GM12865 (cell line): ENCODE results near the gene CCL20.

ENCODE experiments used
- DNase-seq: peaks from one replicate; pipeline ENCODE4 v3.0.0; 2010; ENCODE audit warnings: low read depth
- H3K4me3 ChIP-seq: 2 replicates; pipeline ENCODE4 v1.5.1; 2011; ENCODE audit warnings: mild to moderate bottlenecking, low read depth, low read length, control low read depth
- TF ChIP-seq, protein P1 (sequence below): IDR thresholded peaks from 2 replicates; pipeline ENCODE4 v1.5.1; 2011; ENCODE audit warnings: low read length, control low read depth, low read depth, inconsistent platforms; ENCODE audit not compliant: insufficient read depth; ENCODE audit errors: missing control alignments

The CCL20 gene

DNA sequence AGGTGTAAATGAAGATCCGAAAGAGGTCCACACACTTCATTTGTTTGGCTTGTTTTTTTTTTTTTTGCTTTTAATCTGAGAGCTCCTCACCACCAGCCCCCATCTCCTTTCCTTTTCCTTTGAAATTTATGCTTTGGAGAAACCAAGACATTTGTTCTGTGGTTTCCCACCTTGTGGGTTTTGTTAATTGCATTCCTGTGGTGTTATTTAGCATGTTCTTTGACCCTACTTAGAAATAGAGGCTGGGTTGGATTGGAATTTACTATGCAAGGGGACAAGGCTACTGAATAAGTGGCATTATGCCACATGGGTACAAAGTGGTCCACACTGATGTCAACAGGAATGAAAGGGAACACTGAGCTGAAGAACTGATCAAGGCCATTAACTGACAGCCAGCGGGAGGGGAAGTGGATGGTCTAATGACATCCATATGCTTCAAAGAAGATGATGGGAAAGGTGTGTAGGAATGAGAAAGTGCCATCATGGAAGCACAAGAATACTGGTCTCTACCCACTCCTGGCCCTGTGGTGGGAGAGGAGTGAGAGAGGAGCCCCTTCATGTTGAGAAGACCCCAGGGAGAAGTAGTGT is 8.9 kb downstream of the CCL20 start:
- DNase-seq = no peak
- TF ChIP-seq, protein P1, sequence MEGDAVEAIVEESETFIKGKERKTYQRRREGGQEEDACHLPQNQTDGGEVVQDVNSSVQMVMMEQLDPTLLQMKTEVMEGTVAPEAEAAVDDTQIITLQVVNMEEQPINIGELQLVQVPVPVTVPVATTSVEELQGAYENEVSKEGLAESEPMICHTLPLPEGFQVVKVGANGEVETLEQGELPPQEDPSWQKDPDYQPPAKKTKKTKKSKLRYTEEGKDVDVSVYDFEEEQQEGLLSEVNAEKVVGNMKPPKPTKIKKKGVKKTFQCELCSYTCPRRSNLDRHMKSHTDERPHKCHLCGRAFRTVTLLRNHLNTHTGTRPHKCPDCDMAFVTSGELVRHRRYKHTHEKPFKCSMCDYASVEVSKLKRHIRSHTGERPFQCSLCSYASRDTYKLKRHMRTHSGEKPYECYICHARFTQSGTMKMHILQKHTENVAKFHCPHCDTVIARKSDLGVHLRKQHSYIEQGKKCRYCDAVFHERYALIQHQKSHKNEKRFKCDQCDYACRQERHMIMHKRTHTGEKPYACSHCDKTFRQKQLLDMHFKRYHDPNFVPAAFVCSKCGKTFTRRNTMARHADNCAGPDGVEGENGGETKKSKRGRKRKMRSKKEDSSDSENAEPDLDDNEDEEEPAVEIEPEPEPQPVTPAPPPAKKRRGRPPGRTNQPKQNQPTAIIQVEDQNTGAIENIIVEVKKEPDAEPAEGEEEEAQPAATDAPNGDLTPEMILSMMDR = no peak
- no peak overlapping the region for H3K4me3 ChIP-seq

DNA sequence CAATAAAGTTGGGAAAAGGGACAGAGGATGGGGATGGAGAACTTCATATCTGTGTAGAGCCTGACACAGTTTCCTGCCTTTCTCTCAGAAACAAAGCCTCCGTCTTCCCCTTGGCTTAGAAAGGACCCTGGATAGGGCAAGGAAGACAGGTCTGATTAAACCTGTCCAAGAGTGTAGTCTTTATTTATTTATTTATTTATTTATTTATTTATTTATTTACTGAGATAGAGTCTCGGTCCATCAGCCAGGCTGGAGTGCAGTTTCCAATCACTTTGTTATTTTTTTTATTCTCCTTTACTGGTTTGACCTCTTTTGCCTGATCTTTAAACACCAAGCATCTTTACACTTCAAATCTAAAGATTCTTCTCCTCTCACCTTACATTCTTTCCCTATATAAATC is 10.3 kb downstream of the CCL20 start:
- TF ChIP-seq, protein P1 = no peak
- no peak overlapping the region for H3K4me3 ChIP-seq
- DNase-seq = no peak

DNA sequence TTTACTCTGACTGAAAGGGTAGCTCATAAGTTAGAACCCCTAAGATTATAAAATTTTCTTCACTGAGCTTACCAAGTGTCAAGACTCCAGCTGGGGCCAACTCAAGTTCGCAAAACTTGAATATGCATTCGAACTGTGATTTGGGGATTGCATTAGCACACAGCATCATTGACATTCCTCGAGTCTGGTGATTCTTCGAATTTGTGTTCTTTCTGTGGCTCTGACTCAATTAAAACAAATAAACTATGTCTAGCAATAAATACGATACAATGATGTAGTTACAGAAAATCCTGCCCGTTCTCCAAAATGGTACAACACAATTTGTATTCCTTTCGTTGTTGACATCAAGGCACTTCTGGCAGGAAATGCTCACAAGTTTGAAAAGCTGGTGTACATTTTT is 11.1 kb downstream of the CCL20 start:
- TF ChIP-seq, protein P1 = no peak
- no peak overlapping the region for H3K4me3 ChIP-seq
- DNase-seq = no peak

DNA sequence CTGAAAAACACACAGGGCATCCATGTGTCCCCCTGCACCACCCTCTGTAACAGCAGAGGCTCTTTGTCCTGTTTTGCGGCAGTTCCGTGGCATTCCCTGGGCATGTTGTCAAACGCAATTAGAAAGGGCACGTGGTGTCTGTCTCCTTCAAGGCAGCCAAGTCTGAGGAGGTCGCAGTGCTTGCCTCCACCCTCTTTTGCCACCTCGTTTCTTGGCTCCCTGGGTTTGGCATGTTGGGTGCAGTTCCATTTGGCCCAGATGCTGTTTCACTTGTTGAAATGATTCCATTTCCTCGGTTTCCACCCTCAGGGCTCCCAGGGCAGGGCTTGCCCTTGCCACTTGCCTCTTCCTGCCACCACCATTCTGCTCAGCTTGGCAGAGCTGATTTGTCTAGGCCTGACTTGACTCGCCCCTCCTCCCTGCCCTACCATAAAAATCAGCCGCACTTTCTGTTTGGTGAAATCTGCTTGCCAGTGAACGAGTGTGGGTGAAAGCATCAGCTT is 12.4 kb downstream of the CCL20 start:
- DNase-seq = no peak
- TF ChIP-seq, protein P1 = no peak
- H3K4me3 ChIP-seq = no peak overlapping the region

DNA sequence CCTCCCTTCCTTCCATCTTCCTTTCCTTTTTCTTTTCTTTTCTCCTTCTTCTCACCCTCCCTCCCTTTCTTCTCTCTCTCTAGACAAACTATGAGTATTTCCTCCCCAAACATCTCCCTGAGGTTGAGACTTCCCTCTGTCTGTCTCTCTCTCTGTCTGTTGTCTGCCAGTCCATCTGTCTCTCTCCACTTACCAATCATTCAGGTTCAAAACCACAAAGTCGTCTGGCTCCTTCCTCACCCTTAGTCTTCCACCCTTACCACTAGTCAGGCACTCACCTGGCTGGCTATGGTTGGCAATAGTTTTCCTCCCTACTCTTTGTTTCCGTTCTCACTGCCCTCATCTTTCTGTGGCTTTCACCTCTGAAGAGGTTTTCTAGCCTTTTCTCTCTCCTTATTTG is 12.9 kb downstream of the CCL20 start:
- TF ChIP-seq, protein P1 = no peak
- no peak for DNase-seq
- H3K4me3 ChIP-seq = no peak overlapping the region

DNA sequence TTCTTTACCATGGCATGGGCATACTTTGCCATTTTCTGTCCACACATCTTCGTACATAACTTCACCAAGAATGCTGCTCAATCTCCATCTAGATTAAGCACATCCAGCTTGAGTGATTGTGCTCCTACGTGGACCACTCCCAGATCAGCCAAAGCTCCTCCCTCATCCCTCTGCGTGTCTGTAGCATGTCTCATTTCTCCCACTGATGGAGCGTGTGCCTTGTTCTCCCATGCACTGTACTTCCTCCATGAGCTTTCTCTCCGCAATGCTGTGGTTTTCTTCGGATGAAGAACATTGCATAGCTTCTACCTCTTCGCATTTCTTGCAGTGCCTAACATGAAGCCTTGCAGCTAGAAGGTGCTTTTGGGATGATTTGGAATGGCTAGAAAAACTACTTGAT is 13.5 kb downstream of the CCL20 start:
- DNase-seq = no peak
- no peak overlapping the region for H3K4me3 ChIP-seq
- TF ChIP-seq, protein P1 = no peak

DNA sequence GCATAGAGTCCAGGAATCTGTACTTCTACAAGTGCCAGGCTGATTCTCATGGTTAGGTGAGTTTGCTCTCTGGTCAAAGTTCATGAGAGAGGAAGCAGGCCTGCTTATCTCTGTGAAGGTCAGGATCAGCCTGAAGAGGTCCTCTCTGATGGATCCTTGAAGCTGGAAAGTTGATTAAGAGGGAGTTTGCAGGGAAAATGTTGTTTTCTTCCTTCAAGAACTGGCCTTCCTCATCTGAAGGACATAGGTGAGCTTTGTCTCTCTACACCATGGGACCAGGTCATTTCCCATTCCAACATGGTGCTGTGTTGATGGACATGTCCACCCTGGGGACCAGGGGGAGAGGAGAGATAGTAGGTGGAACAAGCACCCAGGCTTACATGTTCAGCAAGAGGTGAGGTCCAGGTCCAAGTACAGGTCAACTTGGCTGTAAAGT is 14.9 kb downstream of the CCL20 start:
- no peak for DNase-seq
- TF ChIP-seq, protein P1 = no peak
- H3K4me3 ChIP-seq = no peak overlapping the region
